ENCODE measurements around the gene HOXB6.

Gene HOXB6

GRCh38 chr17:48564188-48565021 lies 40.4 kb downstream of the HOXB6 start:
- no peak for DNase-seq

GRCh38 chr17:48563867-48564187 lies 41.0 kb downstream of the HOXB6 start:
- no peak for DNase-seq

GRCh38 chr17:48563385-48563838 lies 41.4 kb downstream of the HOXB6 start:
- no peak for DNase-seq

GRCh38 chr17:48562934-48563333 lies 41.9 kb downstream of the HOXB6 start:
- DNase-seq, result no peak

- no peak for DNase-seq
These were observed 42.6 kb downstream of the HOXB6 start for GRCh38 chr17:48561884-48562810.

- no peak for DNase-seq
These were observed 44.7 kb downstream of the HOXB6 start for GRCh38 chr17:48559840-48560817.

GRCh38 chr17:48559122-48559839 lies 45.5 kb downstream of the HOXB6 start:
- DNase-seq, result no peak

GRCh38 chr17:48558831-48559121 lies 46.0 kb downstream of the HOXB6 start:
- DNase-seq, result no peak

- DNase-seq, result no peak
These were observed 46.5 kb downstream of the HOXB6 start for GRCh38 chr17:48558057-48558830.

- no peak for DNase-seq
These were observed 48.0 kb downstream of the HOXB6 start for GRCh38 chr17:48556576-48557401.

GRCh38 chr17:48556229-48556575 lies 48.6 kb downstream of the HOXB6 start:
- no peak for DNase-seq

- DNase-seq, result no peak
These were observed 49.2 kb downstream of the HOXB6 start for GRCh38 chr17:48555258-48556228.

- no peak for DNase-seq
These were observed 50.2 kb downstream of the HOXB6 start for GRCh38 chr17:48554412-48555257.

- DNase-seq, result no peak
These were observed 51.0 kb downstream of the HOXB6 start for GRCh38 chr17:48553826-48554225.

- no peak for DNase-seq
These were observed 51.6 kb downstream of the HOXB6 start for GRCh38 chr17:48553190-48553547.

- DNase-seq, result no peak
These were observed 52.2 kb downstream of the HOXB6 start for GRCh38 chr17:48552466-48553189.

- DNase-seq, result no peak
These were observed 53.0 kb downstream of the HOXB6 start for GRCh38 chr17:48551596-48552465.

All from NCI-H187 (cell line).